IMR-90 (cell line): ENCODE results near the gene ATRAID. TPM values are rescaled to one million over a fixed set of nuclear protein-coding genes. Genes with fewer than 3 reads are reported as not detected.

Experiments used
- CEBPB ChIP-seq: IDR thresholded peaks from 2 replicates; pipeline ENCODE4 v1.6.1; 2012; ENCODE audit warnings: low read depth, low read length, improper control_type of control experiment
- POLR2A ChIP-seq: IDR thresholded peaks from 2 replicates; pipeline ENCODE4 v1.6.1; 2012; ENCODE audit warnings: mild to moderate bottlenecking, low read depth, low read length
- RAD21 ChIP-seq: IDR thresholded peaks from 2 replicates; pipeline ENCODE4 v1.6.1; 2012; ENCODE audit warnings: low read length, improper control_type of control experiment
- RCOR1 ChIP-seq: IDR thresholded peaks from 2 replicates; pipeline ENCODE4 v1.6.1; 2012; ENCODE audit warnings: mild to moderate bottlenecking, low read length, improper control_type of control experiment; ENCODE audit not compliant: insufficient replicate concordance
- RFX5 ChIP-seq: IDR thresholded peaks from 2 replicates; pipeline ENCODE4 v1.8.0; 2012; ENCODE audit warnings: low read depth, mild to moderate bottlenecking, low read length, moderate library complexity
- polyA plus RNA-seq, 3 experiments: library from polyadenylated mRNA; depleted of rRNA; stranded (reverse); fragments of >200 nt; gene quantifications; 2 replicates each; pipeline ENCODE4 v1.2.3, GENCODE V29; 2012; ENCODE audit warnings: low replicate concordance in 1 of 3
- total RNA-seq: library from RNA; depleted of rRNA; stranded (reverse); fragments of >200 nt; gene quantifications from 2 replicates; pipeline ENCODE4 v1.2.3, GENCODE V29; 2012
- TF ChIP-seq, protein P1 (sequence below): conservative IDR thresholded peaks from 2 replicates; pipeline ENCODE4 v1.5.1; 2012; ENCODE audit warnings: mild to moderate bottlenecking, low read depth, low read length, improper control_type of control experiment

Gene ATRAID
- total and polyA plus RNA-seq, 2 of the 4 experiments (the other 2 are of a cell fraction), result 138 to 173 TPM

DNA sequence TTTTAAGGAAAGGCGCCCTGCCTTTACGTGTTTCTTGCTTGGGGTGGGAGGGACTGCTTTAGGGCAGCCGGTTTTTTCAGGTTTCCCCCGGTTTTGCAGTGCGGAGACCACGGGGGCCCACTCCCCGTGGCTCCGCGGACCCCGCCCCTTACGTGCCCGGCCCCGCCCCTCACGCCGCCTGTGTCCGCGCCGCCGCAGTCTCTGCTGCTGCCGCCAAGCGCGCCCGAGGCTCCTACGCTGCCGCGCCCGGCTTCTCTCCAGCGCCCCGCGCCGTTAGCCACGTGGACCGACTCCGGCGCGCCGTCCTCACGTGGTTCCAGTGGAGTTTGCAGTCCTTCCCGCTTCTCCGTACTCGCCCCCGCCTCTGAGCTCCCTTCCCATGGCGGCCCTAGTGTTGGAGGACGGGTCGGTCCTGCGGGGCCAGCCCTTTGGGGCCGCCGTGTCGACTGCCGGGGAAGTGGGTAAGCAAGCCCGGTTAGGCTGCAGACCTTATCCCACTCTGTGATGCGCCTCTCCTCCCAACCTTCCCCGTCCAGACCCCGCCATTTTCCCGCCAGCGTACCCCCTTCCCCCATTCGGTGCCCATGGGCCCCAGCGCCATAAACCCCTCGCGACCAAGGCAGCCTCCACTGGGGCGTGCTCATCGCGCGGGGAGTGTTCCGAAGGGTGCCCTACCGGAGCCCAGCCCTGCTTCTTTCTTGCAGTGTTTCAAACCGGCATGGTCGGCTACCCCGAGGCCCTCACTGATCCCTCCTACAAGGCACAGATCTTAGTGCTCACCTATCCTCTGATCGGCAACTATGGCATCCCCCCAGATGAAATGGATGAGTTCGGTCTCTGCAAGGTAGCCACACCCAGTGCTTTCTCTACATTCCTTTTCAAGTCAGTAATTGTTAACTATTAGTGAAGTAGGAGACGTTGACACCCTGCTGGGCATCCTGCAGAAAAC, 5.6 kb downstream of the ATRAID start, which contains the start of gene CAD (continued):
- TF ChIP-seq, protein P1, sequence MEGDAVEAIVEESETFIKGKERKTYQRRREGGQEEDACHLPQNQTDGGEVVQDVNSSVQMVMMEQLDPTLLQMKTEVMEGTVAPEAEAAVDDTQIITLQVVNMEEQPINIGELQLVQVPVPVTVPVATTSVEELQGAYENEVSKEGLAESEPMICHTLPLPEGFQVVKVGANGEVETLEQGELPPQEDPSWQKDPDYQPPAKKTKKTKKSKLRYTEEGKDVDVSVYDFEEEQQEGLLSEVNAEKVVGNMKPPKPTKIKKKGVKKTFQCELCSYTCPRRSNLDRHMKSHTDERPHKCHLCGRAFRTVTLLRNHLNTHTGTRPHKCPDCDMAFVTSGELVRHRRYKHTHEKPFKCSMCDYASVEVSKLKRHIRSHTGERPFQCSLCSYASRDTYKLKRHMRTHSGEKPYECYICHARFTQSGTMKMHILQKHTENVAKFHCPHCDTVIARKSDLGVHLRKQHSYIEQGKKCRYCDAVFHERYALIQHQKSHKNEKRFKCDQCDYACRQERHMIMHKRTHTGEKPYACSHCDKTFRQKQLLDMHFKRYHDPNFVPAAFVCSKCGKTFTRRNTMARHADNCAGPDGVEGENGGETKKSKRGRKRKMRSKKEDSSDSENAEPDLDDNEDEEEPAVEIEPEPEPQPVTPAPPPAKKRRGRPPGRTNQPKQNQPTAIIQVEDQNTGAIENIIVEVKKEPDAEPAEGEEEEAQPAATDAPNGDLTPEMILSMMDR, result peak; percentile 21; the same call in 1 of the 2 replicates
- TF ChIP-seq RFX5 (no peak), RAD21 (peak; percentile 21; the same call in 1 of the 2 replicates), CEBPB (no peak), POLR2A (peak; percentile 44; the same call in 1 of the 2 replicates), RCOR1 (no peak)
